H9 (cell line): Measurements from ENCODE around the gene ZNF502. TPM values are rescaled to one million over a fixed set of nuclear protein-coding genes. Genes with fewer than 3 reads are reported as not detected.

ENCODE experiments used
- DNase-seq: peaks from one replicate; pipeline ENCODE4 v3.0.0-alpha.2; 2017
- H2AFZ ChIP-seq: one replicate; pipeline ENCODE4 v1.6.1; 2013; ENCODE audit warnings: mild to moderate bottlenecking, low read length, control low read depth, moderate library complexity
- H2AK5ac ChIP-seq: 2 replicates; pipeline ENCODE4 v1.6.1; 2013; ENCODE audit warnings: low read length, control low read depth, mixed read lengths; ENCODE audit not compliant: insufficient read length
- H2BK120ac ChIP-seq: one replicate; pipeline ENCODE4 v1.6.1; 2013; ENCODE audit warnings: low read depth, mild to moderate bottlenecking, low read length, control low read depth, inconsistent platforms; ENCODE audit not compliant: poor library complexity, severe bottlenecking
- H2BK12ac ChIP-seq: 2 replicates; pipeline ENCODE4 v1.6.1; 2013; ENCODE audit warnings: low read length, control low read depth, mixed read lengths, low read depth; ENCODE audit not compliant: insufficient read length
- H2BK15ac ChIP-seq: 2 replicates; pipeline ENCODE4 v1.6.1; 2013; ENCODE audit warnings: low read depth, low read length, control low read depth
- H2BK20ac ChIP-seq: one replicate; pipeline ENCODE4 v1.6.1; 2013; ENCODE audit warnings: low read depth, mild to moderate bottlenecking, low read length, control low read depth, inconsistent platforms; ENCODE audit not compliant: poor library complexity, severe bottlenecking
- H2BK5ac ChIP-seq: 2 replicates; pipeline ENCODE4 v1.6.1; 2013; ENCODE audit warnings: low read length, control low read depth, mixed read lengths; ENCODE audit not compliant: insufficient read length
- H3K14ac ChIP-seq: 2 replicates; pipeline ENCODE4 v1.6.1; 2013; ENCODE audit warnings: low read length, control low read depth; ENCODE audit not compliant: insufficient read depth
- H3K18ac ChIP-seq: 2 replicates; pipeline ENCODE4 v1.6.1; 2013; ENCODE audit warnings: low read depth, mild to moderate bottlenecking, mixed read lengths, low read length, control low read depth; ENCODE audit not compliant: insufficient read length
- H3K23ac ChIP-seq: 2 replicates; pipeline ENCODE4 v1.6.1; 2013; ENCODE audit warnings: low read length, control low read depth, mixed read lengths, low read depth; ENCODE audit not compliant: insufficient read length
- H3K23me2 ChIP-seq: 2 replicates; pipeline ENCODE4 v1.6.1; 2013; ENCODE audit warnings: low read depth, mild to moderate bottlenecking, mixed read lengths, low read length, control low read depth; ENCODE audit not compliant: insufficient read length, poor library complexity, severe bottlenecking
- H3K27ac ChIP-seq: 2 replicates; pipeline ENCODE4 v1.5.1; 2013; ENCODE audit warnings: low read length, control low read depth, mixed read lengths, low read depth; ENCODE audit not compliant: insufficient read length
- H3K27me3 ChIP-seq: 2 replicates; pipeline ENCODE4 v1.6.1; 2013; ENCODE audit warnings: low read length, control low read depth, inconsistent platforms; ENCODE audit not compliant: insufficient read depth
- H3K4ac ChIP-seq: 2 replicates; pipeline ENCODE4 v1.6.1; 2013; ENCODE audit warnings: low read depth, mild to moderate bottlenecking, control low read depth, inconsistent platforms, low read length, moderate library complexity
- H3K4me1 ChIP-seq: 2 replicates; pipeline ENCODE4 v1.6.1; 2013; ENCODE audit warnings: low read length, control low read depth, inconsistent platforms; ENCODE audit not compliant: insufficient read depth
- H3K4me2 ChIP-seq: 2 replicates; pipeline ENCODE4 v1.6.1; 2013; ENCODE audit warnings: low read length, control low read depth, mixed read lengths; ENCODE audit not compliant: insufficient read length, insufficient read depth
- H3K56ac ChIP-seq: 2 replicates; pipeline ENCODE4 v1.6.1; 2013; ENCODE audit warnings: low read depth, mild to moderate bottlenecking, mixed read lengths, low read length, control low read depth; ENCODE audit not compliant: insufficient read length
- H3K79me1 ChIP-seq: 2 replicates; pipeline ENCODE4 v1.6.1; 2013; ENCODE audit warnings: low read depth, mild to moderate bottlenecking, moderate library complexity, low read length, control low read depth, inconsistent platforms; ENCODE audit not compliant: insufficient read depth, poor library complexity, severe bottlenecking
- H3K79me2 ChIP-seq: 2 replicates; pipeline ENCODE4 v1.6.1; 2013; ENCODE audit warnings: low read length, control low read depth, inconsistent platforms; ENCODE audit not compliant: insufficient read depth
- H3K9ac ChIP-seq: 2 replicates; pipeline ENCODE4 v1.6.1; 2013; ENCODE audit warnings: low read length, control low read depth, mixed read lengths; ENCODE audit not compliant: insufficient read length; ENCODE audit errors: extremely low read depth
- H3K9me3 ChIP-seq: one replicate; pipeline ENCODE4 v1.6.1; 2013; ENCODE audit warnings: low read depth, low read length, inconsistent platforms; ENCODE audit not compliant: control insufficient read depth
- H3T11ph ChIP-seq: one replicate; pipeline ENCODE4 v1.6.1; 2013; ENCODE audit warnings: mild to moderate bottlenecking, low read length, control low read depth, inconsistent platforms
- H4K20me1 ChIP-seq: one replicate; pipeline ENCODE4 v1.6.1; 2013; ENCODE audit not compliant: control insufficient read depth, insufficient read length, insufficient read depth
- H4K5ac ChIP-seq: 2 replicates; pipeline ENCODE4 v1.6.1; 2013; ENCODE audit warnings: low read depth, mild to moderate bottlenecking, mixed read lengths, low read length, control low read depth; ENCODE audit not compliant: insufficient read length
- H4K8ac ChIP-seq: replicated peaks from 2 replicates; pipeline ENCODE4 v1.6.1; 2013; ENCODE audit warnings: low read length, control low read depth, mixed read lengths, low read depth; ENCODE audit not compliant: insufficient read length
- H4K91ac ChIP-seq: 2 replicates; pipeline ENCODE4 v1.6.1; 2013; ENCODE audit warnings: low read depth, mild to moderate bottlenecking, moderate library complexity, mixed read lengths, low read length, control low read depth; ENCODE audit not compliant: insufficient read length
- H3K27ac Mint-ChIP-seq, 3 experiments: 2 replicates in 2 of 3; 3 replicates in 1 of 3; pipeline ENCODE4 v1.8.0; 2020 to 2021; ENCODE audit warnings: mixed read lengths in 3 of 3, mild to moderate bottlenecking in 1 of 3, moderate library complexity in 1 of 3
- H3K27me3 Mint-ChIP-seq: 2 replicates; pipeline ENCODE4 v1.8.0; 2021; ENCODE audit warnings: low read depth, mild to moderate bottlenecking, moderate library complexity, mixed read lengths
- H3K36me3 Mint-ChIP-seq, 3 experiments: 2 replicates in 2 of 3; 3 replicates in 1 of 3; pipeline ENCODE4 v1.8.0; 2020 to 2021; ENCODE audit warnings: low read depth in 3 of 3, mixed read lengths in 3 of 3; ENCODE audit not compliant: insufficient read depth in 1 of 3
- H3K4me1 Mint-ChIP-seq, 2 experiments: 2 replicates each; pipeline ENCODE4 v1.8.0; 2020; ENCODE audit warnings: mixed read lengths in 2 of 2
- H3K4me3 Mint-ChIP-seq, 2 experiments: 2 replicates in 1 of 2; 3 replicates in 1 of 2; pipeline ENCODE4 v1.8.0; 2020 to 2021; ENCODE audit warnings: mild to moderate bottlenecking in 2 of 2, mixed read lengths in 2 of 2, moderate library complexity in 1 of 2
- H3K9me3 Mint-ChIP-seq, 2 experiments: 2 replicates in 1 of 2; 3 replicates in 1 of 2; pipeline ENCODE4 v1.8.0; 2020; ENCODE audit warnings: mild to moderate bottlenecking in 2 of 2, mixed read lengths in 2 of 2, moderate library complexity in 1 of 2
- CTCF ChIP-seq: fragments of 200-600 bp; sonication (generic); conservative IDR thresholded peaks from 3 replicates; pipeline ENCODE4 v1.8.0; 2021; ENCODE audit warnings: antibody characterized with exemption, mild to moderate bottlenecking
- total RNA-seq: library from RNA; stranded (reverse); gene quantifications from 2 replicates; pipeline ENCODE4 v1.2.1, GENCODE V29; 2021

ZNF502 gene
- total RNA-seq, 1 experiment from 2014 or later, result not detected

- no peak for DNase-seq
- peaks cover 9 to 21% of the 10 kb centered on the region in 2 experiments for H3K4me1 Mint-ChIP-seq
- Histone ChIP-seq H3K9ac (no peak overlapping the region), H2BK120ac (no peak overlapping the region), H2AK5ac (no peak overlapping the region), H3K9me3 (peaks cover 5% of the 10 kb centered on the region), H2BK5ac (no peak overlapping the region), H4K20me1 (no peaks in the 10 kb centered on the region), H3K79me1 (peaks cover 6% of the 10 kb centered on the region), H3K4ac (no peak overlapping the region), H3K23me2 (peaks cover 3% of the 10 kb centered on the region), H3K4me2 (no peak overlapping the region), H4K8ac (no peak overlapping the region), H2BK15ac (no peak overlapping the region), H3K23ac (no peak overlapping the region), H3K27me3 (no peaks in the 10 kb centered on the region), H2BK20ac (no peak overlapping the region), H2AFZ (no peak overlapping the region), H3K14ac (no peak overlapping the region), H4K5ac (no peak overlapping the region), H2BK12ac (no peak overlapping the region), H3K4me1 (no peaks in the 10 kb centered on the region), H3K27ac (no peak overlapping the region), H3T11ph (no peak overlapping the region), H3K18ac (no peak overlapping the region), H3K56ac (no peak overlapping the region), H4K91ac (no peak overlapping the region), H3K79me2 (peaks cover 19% of the 10 kb centered on the region; the same call in 1 of the 2 replicates)
- H3K9me3 Mint-ChIP-seq, result peaks cover 27 to 55% of the 10 kb centered on the region in 2 experiments
- H3K27ac Mint-ChIP-seq, result no peak overlapping the region
- no peak for TF ChIP-seq CTCF
- no peak overlapping the region for H3K4me3 Mint-ChIP-seq
- peaks cover 57 to 64% (median 63%) of the 10 kb centered on the region in 3 experiments for H3K36me3 Mint-ChIP-seq
- H3K27me3 Mint-ChIP-seq, result no peaks in the 10 kb centered on the region
Measured at GRCh38 chr3:44764248-44764647, 51.8 kb downstream of the ZNF502 start.
